ENCODE results near the gene FHAD1. TPM values are rescaled to one million over a fixed set of nuclear protein-coding genes. Genes with fewer than 3 reads are reported as not detected.

FHAD1 gene
- total RNA-seq, 1 donor from 2014 or later, result 2.1 TPM

GRCh38 chr1:15357612-15358207, 110.7 kb downstream of the FHAD1 start:
- Histone ChIP-seq H3K9ac (ENCODE audit: low read depth in 1 of 3, low read length in 3 of 3) (no peak overlapping the region), H3K4me3 (ENCODE audit: low read length in 3 of 3) (no peak overlapping the region), H3K27ac (ENCODE audit: low read depth, low read length) (no peak overlapping the region), H3K4me1 (ENCODE audit: control insufficient read depth in 3 of 3, insufficient read depth in 3 of 3, low read length in 3 of 3) (no peaks in the 10 kb centered on the region), H3K9me3 (ENCODE audit: control insufficient read depth in 3 of 3, low read length in 3 of 3) (no peaks in the 10 kb centered on the region), H3K27me3 (ENCODE audit: control insufficient read depth in 3 of 3, insufficient read depth in 3 of 3, low read length in 3 of 3) (peaks cover 0 to 8% (median 8%) of the 10 kb centered on the region in 3 donors), H3K36me3 (ENCODE audit: control insufficient read depth in 3 of 3, insufficient read depth in 3 of 3, low read length in 3 of 3) (no peaks in the 10 kb centered on the region)

DNA sequence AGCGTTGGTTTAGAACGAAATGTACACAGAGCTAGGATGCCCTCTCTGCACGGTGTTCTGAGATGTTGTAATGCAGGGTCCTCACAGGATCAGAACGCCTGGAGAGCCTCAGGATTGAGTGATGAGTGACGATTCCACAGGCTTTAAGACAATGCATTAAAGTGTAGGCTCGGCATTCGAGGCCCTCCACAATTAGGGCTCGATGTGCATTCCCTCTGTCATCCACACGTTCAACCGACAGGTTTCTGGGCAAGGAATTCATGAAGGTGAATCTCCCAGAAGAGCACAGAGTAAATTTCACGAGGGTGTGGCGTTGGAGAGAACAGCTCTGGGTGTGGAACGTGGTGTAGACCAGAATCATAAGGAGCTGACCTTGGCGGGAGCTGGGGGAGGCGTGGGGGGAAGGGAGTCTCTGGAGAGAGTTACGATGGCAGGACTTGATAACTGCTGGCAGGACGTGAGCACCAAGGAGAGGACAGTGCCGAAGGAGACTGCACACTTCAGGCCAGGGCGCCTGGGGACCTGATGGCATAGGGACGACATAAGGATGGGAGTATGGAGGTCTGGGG, 111.6 kb downstream of the FHAD1 start:
- H3K36me3 ChIP-seq (ENCODE audit: control insufficient read depth in 3 of 3, insufficient read depth in 3 of 3, low read length in 3 of 3), result no peaks in the 10 kb centered on the region
- no peaks in the 10 kb centered on the region for H3K4me1 ChIP-seq (ENCODE audit: control insufficient read depth in 3 of 3, insufficient read depth in 3 of 3, low read length in 3 of 3)
- H3K27me3 ChIP-seq (ENCODE audit: control insufficient read depth in 3 of 3, insufficient read depth in 3 of 3, low read length in 3 of 3), result peaks cover 0 to 5% (median 3%) of the 10 kb centered on the region in 3 donors
- no peak overlapping the region for H3K9ac ChIP-seq (ENCODE audit: low read depth in 1 of 3, low read length in 3 of 3)
- no peak overlapping the region for H3K27ac ChIP-seq (ENCODE audit: low read depth, low read length)
- no peaks in the 10 kb centered on the region for H3K9me3 ChIP-seq (ENCODE audit: control insufficient read depth in 3 of 3, low read length in 3 of 3)
- H3K4me3 ChIP-seq (ENCODE audit: low read length in 3 of 3), result no peak overlapping the region

DNA sequence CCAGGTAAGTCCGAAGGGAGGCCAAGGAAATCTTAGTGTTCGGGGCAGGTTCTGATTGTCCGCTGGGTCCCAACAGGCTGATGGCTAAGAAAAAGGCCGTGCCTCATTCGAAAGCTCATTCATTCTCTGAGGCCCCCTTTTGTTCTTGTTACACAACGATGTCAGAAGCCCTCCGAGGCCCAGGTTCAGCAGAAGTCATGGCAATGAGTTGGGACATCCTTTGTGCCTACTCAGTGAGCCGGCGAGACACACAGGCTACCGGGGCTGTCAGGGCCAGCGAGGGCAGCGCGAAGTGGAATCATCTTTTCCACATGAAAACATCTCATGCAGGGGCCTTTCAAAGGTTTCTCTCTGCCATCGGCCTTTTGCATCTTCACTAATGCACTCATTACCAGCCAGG, 113.7 kb downstream of the FHAD1 start:
- Histone ChIP-seq H3K27me3 (ENCODE audit: control insufficient read depth in 3 of 3, insufficient read depth in 3 of 3, low read length in 3 of 3) (peaks cover 0 to 9% (median 3%) of the 10 kb centered on the region in 3 donors), H3K4me1 (ENCODE audit: control insufficient read depth in 3 of 3, insufficient read depth in 3 of 3, low read length in 3 of 3) (no peaks in the 10 kb centered on the region), H3K9me3 (ENCODE audit: control insufficient read depth in 3 of 3, low read length in 3 of 3) (no peaks in the 10 kb centered on the region), H3K9ac (ENCODE audit: low read depth in 1 of 3, low read length in 3 of 3) (no peak overlapping the region), H3K36me3 (ENCODE audit: control insufficient read depth in 3 of 3, insufficient read depth in 3 of 3, low read length in 3 of 3) (no peaks in the 10 kb centered on the region), H3K4me3 (ENCODE audit: low read length in 3 of 3) (no peak overlapping the region), H3K27ac (ENCODE audit: low read depth, low read length) (no peak overlapping the region)

GRCh38 chr1:15362096-15362736, 115.2 kb downstream of the FHAD1 start:
- Histone ChIP-seq H3K36me3 (ENCODE audit: control insufficient read depth in 3 of 3, insufficient read depth in 3 of 3, low read length in 3 of 3) (no peaks in the 10 kb centered on the region), H3K9ac (ENCODE audit: low read depth in 1 of 3, low read length in 3 of 3) (no peak overlapping the region), H3K27me3 (ENCODE audit: control insufficient read depth in 3 of 3, insufficient read depth in 3 of 3, low read length in 3 of 3) (peaks cover 0 to 12% (median 6%) of the 10 kb centered on the region in 3 donors), H3K27ac (ENCODE audit: low read depth, low read length) (no peak overlapping the region), H3K4me1 (ENCODE audit: control insufficient read depth in 3 of 3, insufficient read depth in 3 of 3, low read length in 3 of 3) (no peaks in the 10 kb centered on the region), H3K9me3 (ENCODE audit: control insufficient read depth in 3 of 3, low read length in 3 of 3) (no peaks in the 10 kb centered on the region), H3K4me3 (ENCODE audit: low read length in 3 of 3) (no peak overlapping the region)

DNA sequence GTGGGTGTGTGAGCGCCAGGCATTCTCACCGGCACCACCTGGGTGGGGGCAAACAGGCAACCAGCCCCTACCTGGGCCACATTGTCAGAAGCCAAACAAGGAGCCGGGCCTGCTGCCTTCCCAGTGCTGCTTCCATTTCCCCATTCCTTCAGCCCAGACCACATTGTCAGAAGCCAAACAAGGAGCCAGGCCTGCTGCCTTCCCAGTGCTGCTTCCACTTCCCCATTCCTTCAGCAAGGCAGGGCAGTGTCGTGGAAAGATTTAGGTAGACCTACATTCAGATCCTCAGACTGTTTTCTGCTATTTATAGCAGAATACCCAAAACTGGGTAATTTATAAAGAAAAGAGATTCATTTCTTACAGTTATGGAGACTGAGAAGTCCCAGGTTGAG, 115.7 kb downstream of the FHAD1 start:
- no peak overlapping the region for H3K4me3 ChIP-seq (ENCODE audit: low read length in 3 of 3)
- no peak overlapping the region for H3K27ac ChIP-seq (ENCODE audit: low read depth, low read length)
- no peaks in the 10 kb centered on the region for H3K4me1 ChIP-seq (ENCODE audit: control insufficient read depth in 3 of 3, insufficient read depth in 3 of 3, low read length in 3 of 3)
- H3K36me3 ChIP-seq (ENCODE audit: control insufficient read depth in 3 of 3, insufficient read depth in 3 of 3, low read length in 3 of 3), result no peaks in the 10 kb centered on the region
- H3K27me3 ChIP-seq (ENCODE audit: control insufficient read depth in 3 of 3, insufficient read depth in 3 of 3, low read length in 3 of 3), result peaks cover 0 to 12% (median 6%) of the 10 kb centered on the region in 3 donors
- H3K9ac ChIP-seq (ENCODE audit: low read depth in 1 of 3, low read length in 3 of 3), result no peak overlapping the region
- no peaks in the 10 kb centered on the region for H3K9me3 ChIP-seq (ENCODE audit: control insufficient read depth in 3 of 3, low read length in 3 of 3)

DNA sequence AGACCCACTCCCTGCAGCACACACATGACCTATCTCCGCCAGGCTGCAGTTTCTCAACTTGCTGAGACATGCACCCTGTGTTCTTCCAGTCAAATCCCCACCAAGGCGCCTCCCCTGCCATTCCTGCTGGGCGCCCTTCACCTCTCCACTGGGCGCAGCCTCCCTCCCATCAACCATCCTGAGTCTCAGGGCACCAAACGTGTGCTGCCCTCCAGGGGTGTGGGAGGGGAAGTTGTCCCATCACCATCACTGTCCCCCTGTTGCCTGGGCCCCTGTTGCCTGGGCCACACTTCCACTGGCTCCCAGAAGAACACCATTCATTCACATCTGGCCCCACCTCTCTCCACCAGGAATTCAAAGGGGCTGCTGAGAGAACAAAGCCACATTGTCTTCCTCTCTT, 117.7 kb downstream of the FHAD1 start:
- no peak overlapping the region for H3K27ac ChIP-seq (ENCODE audit: low read depth, low read length)
- H3K9ac ChIP-seq (ENCODE audit: low read depth in 1 of 3, low read length in 3 of 3), result no peak overlapping the region
- H3K4me3 ChIP-seq (ENCODE audit: low read length in 3 of 3), result no peak overlapping the region
- H3K4me1 ChIP-seq (ENCODE audit: control insufficient read depth in 3 of 3, insufficient read depth in 3 of 3, low read length in 3 of 3), result no peaks in the 10 kb centered on the region
- no peaks in the 10 kb centered on the region for H3K9me3 ChIP-seq (ENCODE audit: control insufficient read depth in 3 of 3, low read length in 3 of 3)
- H3K36me3 ChIP-seq (ENCODE audit: control insufficient read depth in 3 of 3, insufficient read depth in 3 of 3, low read length in 3 of 3), result no peaks in the 10 kb centered on the region
- H3K27me3 ChIP-seq (ENCODE audit: control insufficient read depth in 3 of 3, insufficient read depth in 3 of 3, low read length in 3 of 3), result peaks cover 0 to 14% (median 6%) of the 10 kb centered on the region in 3 donors

- Histone ChIP-seq H3K9me3 (ENCODE audit: control insufficient read depth in 3 of 3, low read length in 3 of 3) (no peaks in the 10 kb centered on the region), H3K36me3 (ENCODE audit: control insufficient read depth in 3 of 3, insufficient read depth in 3 of 3, low read length in 3 of 3) (no peaks in the 10 kb centered on the region), H3K4me1 (ENCODE audit: control insufficient read depth in 3 of 3, insufficient read depth in 3 of 3, low read length in 3 of 3) (peaks cover 10 to 14% (median 12%) of the 10 kb centered on the region in 3 donors), H3K4me3 (ENCODE audit: low read length in 3 of 3) (no peak overlapping the region), H3K27ac (ENCODE audit: low read depth, low read length) (no peak overlapping the region), H3K27me3 (ENCODE audit: control insufficient read depth in 3 of 3, insufficient read depth in 3 of 3, low read length in 3 of 3) (peaks cover 0 to 18% (median 8%) of the 10 kb centered on the region in 3 donors), H3K9ac (ENCODE audit: low read depth in 1 of 3, low read length in 3 of 3) (no peak overlapping the region)
Observed at GRCh38 chr1:15368888-15369287, 121.9 kb downstream of the FHAD1 start.

DNA sequence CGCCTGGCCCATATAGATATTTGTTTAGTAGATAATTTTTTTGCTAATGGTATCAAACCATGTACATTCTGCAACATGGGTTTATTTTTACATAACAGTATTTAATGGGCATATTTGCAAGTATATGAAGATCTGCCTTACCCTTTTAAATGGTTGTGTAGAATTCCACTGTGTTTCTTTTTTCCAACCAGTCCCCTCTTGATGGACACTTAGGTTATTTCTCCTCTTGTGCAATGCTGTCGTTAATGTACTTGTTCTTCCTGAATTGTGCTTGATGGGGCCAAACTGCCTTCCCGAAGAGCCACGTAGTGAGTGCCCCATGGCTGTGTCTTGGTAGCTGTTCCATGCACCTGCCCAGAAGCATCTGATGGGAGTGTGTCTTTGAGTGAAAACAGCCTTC, 123.2 kb downstream of the FHAD1 start:
- Histone ChIP-seq H3K4me1 (ENCODE audit: control insufficient read depth in 3 of 3, insufficient read depth in 3 of 3, low read length in 3 of 3) (peaks cover 10 to 14% (median 12%) of the 10 kb centered on the region in 3 donors), H3K27ac (ENCODE audit: low read depth, low read length) (no peak overlapping the region), H3K27me3 (ENCODE audit: control insufficient read depth in 3 of 3, insufficient read depth in 3 of 3, low read length in 3 of 3) (peaks cover 0 to 15% (median 8%) of the 10 kb centered on the region in 3 donors), H3K9me3 (ENCODE audit: control insufficient read depth in 3 of 3, low read length in 3 of 3) (no peaks in the 10 kb centered on the region), H3K9ac (ENCODE audit: low read depth in 1 of 3, low read length in 3 of 3) (no peak overlapping the region), H3K4me3 (ENCODE audit: low read length in 3 of 3) (no peak overlapping the region), H3K36me3 (ENCODE audit: control insufficient read depth in 3 of 3, insufficient read depth in 3 of 3, low read length in 3 of 3) (no peaks in the 10 kb centered on the region)

DNA sequence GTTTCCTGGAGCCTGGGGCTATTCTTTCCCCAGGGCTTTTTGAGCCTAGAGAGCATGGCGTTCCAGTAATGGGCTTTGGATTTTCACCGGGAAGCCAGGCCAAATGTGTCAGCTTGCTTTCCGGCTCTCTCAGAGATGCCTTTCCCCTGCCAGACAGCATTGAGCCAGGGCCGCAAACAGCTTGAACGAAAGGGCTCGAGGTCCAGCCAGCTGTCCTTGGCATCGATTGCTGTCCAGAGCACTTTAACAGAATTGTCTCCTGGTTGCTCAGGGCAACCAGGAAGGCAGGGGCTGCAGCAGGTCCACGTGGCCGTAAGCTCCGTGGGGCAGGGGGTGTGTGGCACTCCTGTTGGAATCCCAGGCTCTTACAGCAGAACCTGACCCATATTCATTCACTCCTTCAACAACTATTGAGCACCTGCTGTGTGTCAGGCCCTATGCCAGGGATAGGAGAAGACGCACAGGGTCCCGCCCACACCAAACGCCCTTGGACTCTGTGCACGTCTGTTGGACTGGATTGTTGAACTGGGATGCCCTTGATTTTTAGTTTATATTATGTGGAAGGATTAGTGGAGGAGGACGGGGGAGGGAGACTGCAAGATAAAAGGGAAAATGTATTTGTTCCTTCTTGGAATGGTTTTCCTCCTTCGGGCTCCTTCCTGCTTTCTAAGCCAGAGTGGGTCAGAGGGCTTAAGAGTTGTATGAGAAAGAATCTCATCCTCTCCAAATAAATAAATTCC, 123.9 kb downstream of the FHAD1 start:
- H3K27ac ChIP-seq (ENCODE audit: low read depth, low read length), result no peak overlapping the region

More for the DNA sequence above, 123.9 kb downstream of the FHAD1 start:
- H3K36me3 ChIP-seq (ENCODE audit: control insufficient read depth in 3 of 3, insufficient read depth in 3 of 3, low read length in 3 of 3), result no peaks in the 10 kb centered on the region
- peaks cover 0 to 15% (median 8%) of the 10 kb centered on the region in 3 donors for H3K27me3 ChIP-seq (ENCODE audit: control insufficient read depth in 3 of 3, insufficient read depth in 3 of 3, low read length in 3 of 3)
- no peak overlapping the region for H3K9ac ChIP-seq (ENCODE audit: low read depth in 1 of 3, low read length in 3 of 3)
- no peaks in the 10 kb centered on the region for H3K9me3 ChIP-seq (ENCODE audit: control insufficient read depth in 3 of 3, low read length in 3 of 3)
- peaks cover 10 to 14% (median 12%) of the 10 kb centered on the region in 3 donors for H3K4me1 ChIP-seq (ENCODE audit: control insufficient read depth in 3 of 3, insufficient read depth in 3 of 3, low read length in 3 of 3)
- H3K4me3 ChIP-seq (ENCODE audit: low read length in 3 of 3), result no peak overlapping the region
